PC-9 (cell line): Measurements from ENCODE around the gene STARD13. TPM values are rescaled to one million over a fixed set of nuclear protein-coding genes. Genes with fewer than 3 reads are reported as not detected.

Experiments used
- BruUV-seq: library from RNA; stranded (reverse); fragments of 400-500 nt; replicated peaks from 2 replicates; lab custom pipeline; 2021; lab: Mats Ljungman, UMichigan
- CTCF ChIA-PET: fragments of 300-600 bp; sonication (Branson Sonifier 250); formaldehyde crosslinking; loops from one replicate; lab custom pipeline; 2022; ENCODE audit warnings: antibody characterized with exemption; lab: Charles Lee
- POLR2A ChIA-PET: fragments of 300-600 bp; sonication (Branson Sonifier 250); formaldehyde crosslinking; loops from one replicate; lab custom pipeline; 2022; ENCODE audit warnings: antibody characterized with exemption; ENCODE audit not compliant: unreplicated experiment; lab: Charles Lee
- DNase-seq, 2 experiments: peaks; one replicate each; pipeline versions ENCODE4 v3.0.0 to v3.0.0-alpha.2; 2015 to 2022; ENCODE audit warnings: mixed read lengths in 1 of 2
- H2AFZ ChIP-seq: fragments of 200-600 bp; sonication (generic); 2 replicates; pipeline ENCODE4 v1.8.1; 2017; ENCODE audit warnings: antibody characterized with exemption
- H3F3A ChIP-seq: fragments of 200-600 bp; sonication (generic); 2 replicates; pipeline ENCODE4 v1.8.1; 2017; ENCODE audit warnings: antibody characterized with exemption, mild to moderate bottlenecking, low read depth; ENCODE audit not compliant: insufficient read depth
- H3K27ac ChIP-seq: fragments of 200-600 bp; sonication (generic); 2 replicates; pipeline ENCODE4 v1.6.1; 2016; ENCODE audit warnings: mixed run types
- H3K27me3 ChIP-seq: fragments of 200-600 bp; sonication (generic); 2 replicates; pipeline ENCODE4 v1.6.1; 2016; ENCODE audit warnings: low read depth, mixed run types; ENCODE audit not compliant: insufficient read depth
- H3K36me3 ChIP-seq: fragments of 200-600 bp; sonication (generic); 2 replicates; pipeline ENCODE4 v1.6.1; 2016; ENCODE audit warnings: low read depth, mixed run types
- H3K4me1 ChIP-seq: fragments of 200-600 bp; sonication (generic); replicated peaks from 2 replicates; pipeline ENCODE4 v1.6.1; 2016; ENCODE audit warnings: mixed run types; ENCODE audit not compliant: insufficient read depth
- H3K4me2 ChIP-seq: fragments of 200-600 bp; sonication (generic); 2 replicates; pipeline ENCODE4 v1.6.1; 2017; ENCODE audit warnings: mixed run types
- H3K4me3 ChIP-seq: fragments of 200-600 bp; sonication (generic); 2 replicates; pipeline ENCODE4 v1.6.1; 2016; ENCODE audit warnings: mixed run types
- H3K79me2 ChIP-seq: fragments of 200-600 bp; sonication (generic); 2 replicates; pipeline ENCODE4 v1.6.1; 2017; ENCODE audit warnings: low read depth, mixed run types
- H3K9me2 ChIP-seq: fragments of 200-600 bp; sonication (generic); 2 replicates; pipeline ENCODE4 v1.8.1; 2017; ENCODE audit warnings: mild to moderate bottlenecking; ENCODE audit not compliant: insufficient read depth
- H3K9me3 ChIP-seq: fragments of 200-600 bp; sonication (generic); 2 replicates; pipeline ENCODE4 v1.8.1; 2016; ENCODE audit warnings: low read depth; ENCODE audit not compliant: insufficient read depth
- H4K20me1 ChIP-seq: fragments of 200-600 bp; sonication (generic); 2 replicates; pipeline ENCODE4 v1.8.1; 2017; ENCODE audit not compliant: insufficient read depth
- EZH2 ChIP-seq: fragments of 200-600 bp; sonication (generic); IDR thresholded peaks from 2 replicates; pipeline ENCODE4 v1.8.0; 2017; ENCODE audit warnings: antibody characterized with exemption, low read depth
- intact Hi-C: fragments of 100-400 bp; cut with micrococcal nuclease; formaldehyde crosslinking; loops from one replicate; pipeline ENCODE4 v1.10.0; 2022; ENCODE audit not compliant: unreplicated experiment
- total RNA-seq: library from RNA; stranded (reverse); gene quantifications from 2 replicates; pipeline ENCODE4 v1.2.3, GENCODE V29; 2021
- TF ChIP-seq, protein P1 (sequence below): fragments of 200-600 bp; sonication (generic); conservative IDR thresholded peaks from 2 replicates; pipeline ENCODE4 v1.6.1; 2017; ENCODE audit warnings: mixed run types, antibody characterized with exemption, mild to moderate bottlenecking, moderate library complexity

The STARD13 gene
- total RNA-seq, 1 experiment from 2014 or later, result 19.6 TPM

DNA sequence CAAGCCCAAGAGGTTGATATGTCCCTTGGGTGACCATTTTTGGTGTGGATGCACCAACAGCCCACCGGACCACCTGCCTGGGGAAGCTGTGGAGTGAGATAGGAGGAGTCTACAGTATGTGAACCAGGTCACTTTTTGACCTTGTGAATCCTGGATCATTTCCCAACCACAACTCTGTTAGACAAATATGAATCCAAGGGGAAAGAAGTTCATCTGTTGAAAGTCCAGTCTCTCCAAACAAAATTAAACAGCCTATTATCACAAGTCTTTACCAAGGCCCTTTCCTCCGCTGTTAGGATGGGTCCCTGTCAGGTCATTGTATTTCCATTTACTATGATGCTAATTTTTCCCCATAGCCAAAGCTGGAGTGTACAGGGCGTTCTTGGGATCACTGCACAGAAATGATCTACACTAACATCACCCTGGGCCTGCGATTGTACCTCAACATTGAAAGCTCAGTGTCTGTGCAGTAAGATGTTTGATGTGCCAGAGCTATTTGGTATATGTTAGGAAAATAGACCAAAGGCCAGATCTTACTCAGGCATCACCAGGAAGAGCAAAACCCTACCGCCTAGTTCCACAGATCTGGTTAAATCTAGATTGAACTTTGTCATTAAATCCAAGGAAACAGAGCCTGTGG is 117.1 kb downstream of the STARD13 start:
- Histone ChIP-seq H3K9me2 (no peaks in the 10 kb centered on the region), H3K79me2 (no peaks in the 10 kb centered on the region), H4K20me1 (no peaks in the 10 kb centered on the region), H3K27ac (no peak overlapping the region), H3K4me3 (no peak overlapping the region), H3K36me3 (peaks cover 12% of the 10 kb centered on the region), H3K4me2 (no peak overlapping the region), H3K27me3 (no peaks in the 10 kb centered on the region), H3K4me1 (no peaks in the 10 kb centered on the region), H3K9me3 (peaks cover 2% of the 10 kb centered on the region; the same call in 1 of the 2 replicates), H3F3A (peaks cover 7% of the 10 kb centered on the region; the same call in 1 of the 2 replicates), H2AFZ (no peak overlapping the region)
- CTCF ChIA-PET, result no interaction called here
- TF ChIP-seq EZH2, result no peak
- TF ChIP-seq, protein P1, sequence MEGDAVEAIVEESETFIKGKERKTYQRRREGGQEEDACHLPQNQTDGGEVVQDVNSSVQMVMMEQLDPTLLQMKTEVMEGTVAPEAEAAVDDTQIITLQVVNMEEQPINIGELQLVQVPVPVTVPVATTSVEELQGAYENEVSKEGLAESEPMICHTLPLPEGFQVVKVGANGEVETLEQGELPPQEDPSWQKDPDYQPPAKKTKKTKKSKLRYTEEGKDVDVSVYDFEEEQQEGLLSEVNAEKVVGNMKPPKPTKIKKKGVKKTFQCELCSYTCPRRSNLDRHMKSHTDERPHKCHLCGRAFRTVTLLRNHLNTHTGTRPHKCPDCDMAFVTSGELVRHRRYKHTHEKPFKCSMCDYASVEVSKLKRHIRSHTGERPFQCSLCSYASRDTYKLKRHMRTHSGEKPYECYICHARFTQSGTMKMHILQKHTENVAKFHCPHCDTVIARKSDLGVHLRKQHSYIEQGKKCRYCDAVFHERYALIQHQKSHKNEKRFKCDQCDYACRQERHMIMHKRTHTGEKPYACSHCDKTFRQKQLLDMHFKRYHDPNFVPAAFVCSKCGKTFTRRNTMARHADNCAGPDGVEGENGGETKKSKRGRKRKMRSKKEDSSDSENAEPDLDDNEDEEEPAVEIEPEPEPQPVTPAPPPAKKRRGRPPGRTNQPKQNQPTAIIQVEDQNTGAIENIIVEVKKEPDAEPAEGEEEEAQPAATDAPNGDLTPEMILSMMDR, result no peak
- POLR2A ChIA-PET, result interaction anchor here (0.6 kb wide), 1 partner anchor 48 kb away, joined by 3 read pairs; no protein-coding TSS in a partner anchor
- BruUV-seq, result no TSS peak
- no peak for DNase-seq
- intact Hi-C loops, result no loop called here

DNA sequence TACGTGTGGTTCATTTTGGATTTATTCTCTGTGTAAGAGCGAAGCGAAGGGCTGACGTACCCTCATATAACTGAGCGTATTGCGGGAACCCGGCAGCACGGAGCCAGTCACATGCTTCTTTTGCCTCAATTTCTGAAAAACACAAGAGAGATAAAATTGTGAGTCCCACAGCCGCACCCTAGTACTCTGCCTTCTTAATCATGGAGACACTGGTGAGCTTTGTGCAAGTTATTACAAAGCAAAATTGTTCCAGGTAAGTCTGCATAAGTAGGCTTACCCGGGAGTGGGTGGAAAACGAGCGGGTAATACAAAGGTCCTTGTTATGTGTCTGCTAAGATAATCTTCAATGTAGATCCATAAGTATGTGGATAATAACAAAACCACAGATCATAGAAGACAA is 118.1 kb downstream of the STARD13 start:
- peaks cover 7% of the 10 kb centered on the region; the same call in 1 of the 2 replicates for H3F3A ChIP-seq
- no peaks in the 10 kb centered on the region for H3K9me2 ChIP-seq
- no peaks in the 10 kb centered on the region for H4K20me1 ChIP-seq
- H3K27ac ChIP-seq, result no peak overlapping the region
- peaks cover 10% of the 10 kb centered on the region for H3K36me3 ChIP-seq
- CTCF ChIA-PET, result no interaction called here
- no peak overlapping the region for H3K4me2 ChIP-seq
- no peaks in the 10 kb centered on the region for H3K4me1 ChIP-seq
- H3K27me3 ChIP-seq, result no peaks in the 10 kb centered on the region
- no peak overlapping the region for H2AFZ ChIP-seq
- intact Hi-C loops, result no loop called here
- BruUV-seq, result no TSS peak
- TF ChIP-seq, protein P1, result no peak
- TF ChIP-seq EZH2, result no peak
- POLR2A ChIA-PET, result no interaction called here
- no peaks in the 10 kb centered on the region for H3K79me2 ChIP-seq
- H3K9me3 ChIP-seq, result peaks cover 10% of the 10 kb centered on the region
- no peak for DNase-seq
- H3K4me3 ChIP-seq, result no peak overlapping the region

DNA sequence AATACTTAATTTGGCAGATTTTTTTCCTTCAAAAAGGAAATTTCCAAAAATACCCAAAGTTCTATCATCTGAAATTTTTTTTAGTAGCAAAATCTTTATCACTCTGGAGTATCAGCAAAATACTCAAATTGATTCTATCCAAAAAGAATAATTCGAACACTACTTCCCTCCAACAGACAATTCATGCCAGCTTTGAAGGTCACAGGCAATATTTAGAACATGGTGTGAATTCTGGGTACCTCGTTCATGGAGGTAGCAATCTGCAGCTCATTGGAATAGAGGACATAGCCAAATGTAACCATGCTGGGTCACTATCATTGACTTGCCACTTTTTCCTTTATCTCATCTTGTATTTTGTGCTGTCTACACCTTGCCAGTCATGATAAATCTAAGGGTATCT is 119.8 kb downstream of the STARD13 start:
- Histone ChIP-seq H3K9me2 (no peaks in the 10 kb centered on the region), H3K4me1 (no peaks in the 10 kb centered on the region), H3K27ac (no peak overlapping the region), H3K79me2 (no peaks in the 10 kb centered on the region), H4K20me1 (no peaks in the 10 kb centered on the region), H3F3A (peaks cover 7% of the 10 kb centered on the region; the same call in 1 of the 2 replicates), H3K4me2 (no peak overlapping the region), H3K27me3 (no peaks in the 10 kb centered on the region), H3K9me3 (peaks cover 20% of the 10 kb centered on the region), H3K4me3 (no peak overlapping the region), H3K36me3 (peaks cover 14% of the 10 kb centered on the region), H2AFZ (no peak overlapping the region)
- no peak for TF ChIP-seq EZH2
- TF ChIP-seq, protein P1, result no peak
- CTCF ChIA-PET, result no interaction called here
- BruUV-seq, result no TSS peak
- POLR2A ChIA-PET, result no interaction called here
- intact Hi-C loops, result no loop called here
- DNase-seq, result no peak
